Pulmonary artery endothelial cell (primary cell): ENCODE results near the gene XPNPEP2. TPM values are rescaled to one million over a fixed set of nuclear protein-coding genes. Genes with fewer than 3 reads are reported as not detected.
A peak's percentile ranks its signal among the peaks of the same experiment; 100 is the strongest.
"Not testable (repeated sequence)": the region's sequence is repeated elsewhere in the genome, so short reads cannot be mapped to it uniquely, and the experiment has no call there.

ENCODE experiments used
- DNase-seq: peaks from one replicate; pipeline ENCODE4 v3.0.0-alpha.2; 2011; ENCODE audit warnings: low read depth, low spot score
- total RNA-seq: library from RNA; depleted of rRNA; stranded (reverse); fragments of >200 nt; gene quantifications from 2 replicates; pipeline ENCODE4 v1.2.3, GENCODE V29; 2014

The XPNPEP2 gene
- total RNA-seq, 1 donor from 2014 or later = not detected

DNA sequence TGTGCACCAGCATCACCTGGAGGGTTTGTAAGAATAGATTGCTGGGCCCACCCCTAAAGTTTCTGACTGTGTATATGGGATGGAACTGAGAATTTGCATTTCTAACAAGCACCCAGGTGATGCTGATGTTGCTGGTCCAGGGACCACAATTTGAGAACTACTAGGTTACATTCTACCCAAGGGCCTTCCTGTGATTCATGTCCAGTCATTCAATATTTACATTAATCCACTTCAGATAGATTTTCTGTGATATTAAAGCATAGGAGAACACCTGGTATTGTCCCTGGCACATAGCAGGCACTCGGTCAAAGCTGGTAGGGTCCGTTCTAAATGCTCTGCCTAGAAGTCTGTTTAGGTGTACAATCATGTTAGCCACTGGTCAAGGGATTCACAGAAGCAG is 19.5 kb upstream of the XPNPEP2 start:
- no peak for DNase-seq

DNA sequence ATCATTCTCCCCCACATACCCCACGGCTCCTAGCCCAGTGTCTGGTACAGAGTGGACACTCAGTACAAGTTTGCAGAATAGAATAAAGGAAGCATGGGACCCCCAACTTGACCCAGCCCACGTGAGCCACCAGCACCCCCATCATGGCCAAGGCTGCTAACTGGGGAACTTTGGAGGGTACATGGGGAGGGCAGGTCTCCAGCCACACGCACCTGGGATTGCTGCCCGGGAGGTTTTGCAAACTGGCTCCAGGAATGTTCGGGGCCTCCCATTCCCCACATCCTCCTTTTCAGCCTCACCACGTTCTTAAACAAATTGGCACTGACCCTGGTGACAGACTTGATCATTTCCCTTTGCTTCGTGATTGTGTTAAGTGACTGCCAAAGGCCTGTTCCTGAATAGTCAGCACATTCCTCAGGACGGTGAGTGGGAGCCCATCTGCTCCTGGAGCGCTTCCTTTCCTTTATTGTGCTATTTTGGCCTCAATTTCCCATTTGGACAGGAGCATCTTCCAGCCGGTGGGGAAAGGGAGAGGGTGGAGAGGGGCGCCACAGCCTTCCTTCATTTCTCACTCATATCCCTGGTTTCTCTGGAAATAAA is 18.7 kb upstream of the XPNPEP2 start:
- peak; percentile 66 for DNase-seq

DNA sequence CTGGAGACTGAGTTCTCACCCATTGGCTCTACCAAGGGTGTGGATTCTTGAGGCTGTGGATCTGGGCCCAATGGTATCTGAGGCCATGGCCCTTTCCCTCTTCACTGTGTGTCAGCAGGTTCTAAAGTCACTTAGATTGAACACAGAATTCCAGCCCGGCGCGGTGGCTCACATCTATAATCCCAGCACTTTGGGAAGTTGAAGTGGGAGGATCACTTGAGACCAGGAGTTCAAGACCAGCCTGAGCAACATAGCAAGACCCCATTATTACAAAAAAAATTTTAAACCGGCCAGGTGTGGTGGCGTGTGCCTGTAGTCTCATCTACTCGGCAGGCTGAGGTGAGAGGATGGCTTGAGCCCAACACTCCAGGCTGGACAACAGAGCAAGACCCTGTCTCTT is 18.0 kb upstream of the XPNPEP2 start:
- no peak for DNase-seq

DNA sequence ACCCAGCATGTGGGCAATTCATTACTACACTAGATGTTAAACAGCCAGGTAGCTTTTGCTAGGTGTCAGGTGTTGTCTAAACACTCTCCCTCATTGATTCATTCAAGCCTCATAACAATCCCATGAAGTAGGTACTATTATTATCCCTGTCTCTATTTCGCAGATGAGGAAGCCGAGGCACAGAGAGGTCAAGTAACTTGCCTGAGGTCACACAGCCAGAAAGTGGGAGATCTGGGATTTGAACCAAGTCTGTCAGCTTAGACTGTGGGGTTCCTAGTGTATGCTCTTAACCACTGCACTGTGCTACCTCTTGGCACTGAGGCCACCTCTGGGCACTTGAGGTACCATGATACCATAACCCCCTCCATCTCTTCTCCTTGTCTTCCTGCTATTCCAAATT is 17.4 kb upstream of the XPNPEP2 start:
- no peak for DNase-seq

DNA sequence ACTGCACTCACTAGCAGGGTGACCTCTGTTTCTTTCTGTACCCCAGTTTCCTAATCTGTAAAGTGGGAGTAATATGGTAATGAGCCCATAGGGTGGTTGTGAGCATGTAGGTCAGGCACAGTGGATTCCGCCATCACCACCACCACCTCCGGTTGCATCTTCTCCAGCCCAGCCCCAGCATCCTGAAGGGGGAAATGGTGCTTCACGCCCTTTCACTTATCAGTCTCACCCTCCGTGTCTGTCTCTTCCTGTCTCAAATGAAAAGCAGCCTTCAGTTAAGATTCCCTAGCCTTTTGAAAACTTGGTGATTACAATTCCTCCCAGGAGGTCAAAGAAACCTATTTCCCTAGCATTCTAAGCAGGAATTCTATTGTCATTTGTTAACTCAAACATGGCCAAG is 16.9 kb upstream of the XPNPEP2 start:
- DNase-seq = no peak

DNA sequence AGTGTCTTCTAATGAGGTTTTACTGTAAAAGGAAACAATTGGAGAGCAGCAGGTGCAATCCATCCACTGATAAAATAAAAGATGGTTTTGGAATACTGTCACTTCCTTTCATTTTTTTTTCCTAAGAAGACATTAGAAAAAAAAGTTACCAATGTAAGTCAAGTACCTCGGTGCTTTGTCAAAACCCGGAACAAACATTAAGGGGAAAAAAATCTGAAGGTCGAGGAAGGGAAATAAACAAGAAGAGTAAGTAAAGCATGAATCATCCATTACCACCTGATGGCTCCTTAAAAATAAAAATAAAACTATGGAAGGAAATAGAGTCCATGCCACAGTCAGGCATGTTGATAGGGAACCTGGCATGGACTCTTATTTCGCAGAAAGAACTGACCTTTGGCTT is 15.3 kb upstream of the XPNPEP2 start:
- no peak for DNase-seq

DNA sequence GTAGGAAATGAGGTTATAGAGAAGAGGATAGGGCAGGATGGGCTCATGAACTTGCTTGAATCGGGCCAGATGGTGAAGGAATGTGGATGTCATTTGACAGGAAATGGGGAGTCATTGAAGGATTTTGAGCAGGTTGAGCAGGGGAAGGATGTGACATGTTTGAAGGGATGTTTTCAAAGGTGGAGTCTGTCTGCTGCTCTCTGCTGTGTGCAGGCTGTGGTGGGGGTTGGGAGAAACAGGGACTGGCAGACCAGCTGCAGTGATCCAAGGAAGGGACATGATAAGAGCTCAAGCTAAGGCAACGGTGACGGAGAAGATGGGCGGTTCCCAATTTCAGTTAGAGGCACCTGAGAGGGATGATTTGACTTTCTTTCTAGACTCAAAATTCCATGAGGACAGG is 14.0 kb upstream of the XPNPEP2 start:
- DNase-seq = no peak

DNA sequence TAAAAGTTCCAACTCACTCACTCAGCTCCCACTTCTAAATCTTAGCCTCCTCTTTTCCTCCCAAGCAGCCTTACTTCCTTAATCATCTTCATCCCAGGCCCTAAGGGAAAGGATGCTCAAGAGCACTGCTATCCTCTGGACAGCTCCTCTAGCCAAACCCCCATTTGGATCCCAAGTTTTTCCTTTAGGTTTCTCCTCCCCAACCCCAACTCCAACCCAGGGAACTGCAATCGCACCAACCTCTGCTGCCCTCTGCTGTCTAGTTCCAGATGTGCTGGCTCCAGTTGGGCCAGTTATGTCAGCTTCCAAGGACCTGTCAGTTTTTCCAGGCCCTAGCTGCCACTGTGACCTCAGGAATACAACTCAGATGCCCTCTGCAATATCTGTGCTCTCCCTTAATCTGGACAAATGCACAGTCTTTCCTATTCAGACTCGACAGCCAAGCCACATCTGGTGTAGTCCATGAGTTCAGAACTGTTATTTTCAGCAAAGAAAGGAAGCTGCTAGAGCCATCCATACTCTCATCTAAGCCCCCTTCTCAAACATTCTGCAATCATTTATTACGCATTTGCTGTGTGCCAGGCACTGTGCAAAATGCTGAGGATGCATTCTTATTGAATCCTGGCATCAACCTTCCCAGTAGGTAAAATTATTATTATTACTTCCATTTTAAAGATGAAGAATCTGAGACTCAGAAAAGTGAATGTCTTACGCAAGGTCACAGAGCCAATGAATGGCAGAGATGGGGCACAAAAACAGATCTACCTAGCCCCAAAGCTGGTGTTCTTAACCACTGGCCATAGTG is 12.3 kb upstream of the XPNPEP2 start:
- peak; percentile 47 for DNase-seq

DNA sequence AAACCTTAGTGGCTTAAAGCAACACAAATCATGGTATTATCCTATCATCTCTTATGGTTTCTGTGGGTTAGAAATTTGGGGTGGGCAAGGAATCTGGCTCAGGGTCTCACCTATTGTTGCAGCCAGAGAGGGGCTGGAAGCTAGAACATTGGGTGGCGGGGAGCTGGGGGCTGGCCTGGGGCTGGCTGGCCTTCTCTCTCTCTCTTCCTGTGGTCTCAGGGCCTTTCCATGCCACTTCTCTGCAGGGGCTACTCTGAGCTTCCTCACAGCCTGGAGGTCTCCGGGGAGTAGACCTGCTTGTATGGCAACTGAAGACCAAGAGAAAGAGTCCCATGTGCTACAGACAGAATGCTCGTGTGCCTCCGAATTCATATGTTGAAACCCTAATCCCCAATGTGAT is 10.7 kb upstream of the XPNPEP2 start:
- DNase-seq = no peak

DNA sequence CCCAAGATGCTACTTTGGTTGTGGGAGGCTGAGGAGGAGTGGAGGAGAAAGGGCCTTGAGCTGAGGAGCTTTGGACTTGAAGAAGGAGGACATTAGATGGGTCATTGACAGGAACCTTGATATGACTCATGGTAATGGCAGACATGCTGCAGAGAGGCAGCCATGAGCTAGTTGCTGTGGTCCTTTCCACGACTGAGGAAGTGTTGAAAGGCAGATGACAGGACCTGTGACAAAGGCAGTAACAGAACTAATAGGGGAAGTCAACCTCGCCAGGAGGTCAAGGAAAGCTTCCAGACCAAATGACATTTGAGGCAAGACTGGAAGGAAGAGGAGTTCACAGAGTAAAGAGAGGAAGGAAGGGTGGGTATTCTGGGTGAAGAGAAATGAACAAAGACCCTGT is 7.6 kb upstream of the XPNPEP2 start:
- DNase-seq = no peak

DNA sequence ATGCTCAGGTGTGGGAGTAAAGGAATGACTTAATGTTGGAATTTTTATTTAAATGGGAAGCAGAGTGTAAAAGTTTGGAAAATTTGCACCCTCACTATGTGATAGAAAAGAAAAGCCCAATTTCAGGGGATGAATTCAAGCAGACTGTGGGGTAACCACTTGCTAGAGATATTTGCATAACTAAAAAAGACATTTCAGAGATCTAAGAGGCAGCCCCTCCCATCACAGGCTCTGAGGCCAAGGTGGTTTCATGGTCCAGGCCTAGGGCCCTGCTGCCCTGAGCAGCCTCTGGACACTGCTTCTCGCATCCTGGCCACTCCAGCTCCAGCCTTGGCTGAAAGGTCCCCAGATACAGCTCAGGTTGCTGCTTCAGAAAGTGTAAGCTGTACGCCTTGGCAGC is 5.9 kb upstream of the XPNPEP2 start:
- DNase-seq = no peak

DNA sequence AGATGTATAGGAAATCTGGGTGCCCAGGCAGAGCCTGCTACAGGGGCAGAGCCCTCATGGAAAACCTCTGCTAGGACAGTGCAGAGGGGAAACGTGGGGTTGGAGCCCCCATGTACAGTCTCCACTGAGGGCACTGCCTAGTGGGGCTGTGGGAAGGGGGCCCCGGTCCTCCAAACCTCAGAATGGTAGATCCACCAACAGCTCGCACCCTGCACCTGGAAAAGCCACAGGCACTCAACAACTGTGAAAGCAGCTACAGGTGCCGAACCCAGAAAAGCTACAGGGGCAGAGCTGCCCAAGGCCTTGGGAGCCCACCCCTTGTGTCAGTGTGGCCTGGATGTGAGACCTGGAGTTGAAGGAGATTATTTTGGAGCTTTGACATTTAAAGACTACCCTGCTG is 5.4 kb upstream of the XPNPEP2 start:
- no peak for DNase-seq

DNA sequence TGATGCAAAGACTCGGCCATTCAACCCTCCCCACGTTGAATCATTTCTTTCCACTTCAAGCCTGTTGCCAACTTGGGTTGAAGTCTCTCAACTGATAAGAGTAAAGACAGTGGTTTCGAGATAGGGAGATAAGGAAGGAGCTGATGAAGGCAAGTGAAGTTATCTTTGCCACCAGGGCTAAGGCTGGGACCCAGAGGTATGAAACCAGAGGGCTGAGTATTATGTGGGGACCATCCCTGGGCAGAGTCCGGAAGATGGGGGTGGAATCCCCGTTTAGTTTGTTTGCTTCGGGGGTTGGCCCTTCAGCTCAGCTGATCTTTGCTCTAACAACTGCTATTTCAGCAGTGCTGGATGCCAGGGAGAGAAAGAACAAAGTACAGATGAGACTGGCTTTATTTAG is 2.3 kb upstream of the XPNPEP2 start:
- DNase-seq = no peak

DNA sequence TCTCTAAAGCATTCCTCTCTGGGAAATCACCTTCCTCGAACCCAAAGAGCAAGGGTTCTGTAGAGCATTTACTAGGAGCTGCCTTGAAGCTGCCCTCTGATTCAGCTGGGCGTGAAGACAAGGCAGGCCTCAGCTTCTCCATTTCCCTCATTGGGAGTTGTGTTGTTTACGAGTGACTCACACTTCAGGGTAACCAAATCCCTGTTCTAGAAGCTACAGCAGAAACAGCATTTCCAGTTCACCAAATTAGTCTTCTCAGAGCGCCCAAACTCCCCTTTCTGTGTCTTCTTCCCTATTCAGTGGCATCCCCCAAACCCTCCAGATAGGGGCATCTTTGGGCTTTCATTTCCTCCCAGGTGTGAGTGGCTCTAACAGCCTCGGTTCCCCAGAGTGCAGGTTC is 863 bp upstream of the XPNPEP2 start:
- DNase-seq = no peak

DNA sequence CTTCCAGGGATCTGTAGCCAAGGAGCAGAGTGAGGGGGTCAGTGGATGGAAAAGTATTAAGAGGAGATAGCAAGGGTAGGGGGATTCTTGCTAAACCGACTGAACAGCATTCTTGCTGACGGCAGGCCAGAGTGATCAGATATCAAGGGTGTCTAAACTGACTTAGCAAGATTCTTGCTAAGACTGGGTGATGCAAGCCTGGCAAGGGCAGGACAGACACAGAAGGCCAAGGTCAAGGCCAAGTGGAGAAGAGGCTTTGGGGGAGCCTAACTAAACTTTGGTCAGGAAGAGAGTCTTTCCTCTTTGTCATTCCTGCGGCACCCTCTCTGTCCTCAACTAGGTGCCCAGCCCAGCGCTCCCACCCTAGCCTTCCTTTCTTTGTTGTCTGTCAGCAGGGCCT is 799 bp downstream of the XPNPEP2 start:
- no peak for DNase-seq

DNA sequence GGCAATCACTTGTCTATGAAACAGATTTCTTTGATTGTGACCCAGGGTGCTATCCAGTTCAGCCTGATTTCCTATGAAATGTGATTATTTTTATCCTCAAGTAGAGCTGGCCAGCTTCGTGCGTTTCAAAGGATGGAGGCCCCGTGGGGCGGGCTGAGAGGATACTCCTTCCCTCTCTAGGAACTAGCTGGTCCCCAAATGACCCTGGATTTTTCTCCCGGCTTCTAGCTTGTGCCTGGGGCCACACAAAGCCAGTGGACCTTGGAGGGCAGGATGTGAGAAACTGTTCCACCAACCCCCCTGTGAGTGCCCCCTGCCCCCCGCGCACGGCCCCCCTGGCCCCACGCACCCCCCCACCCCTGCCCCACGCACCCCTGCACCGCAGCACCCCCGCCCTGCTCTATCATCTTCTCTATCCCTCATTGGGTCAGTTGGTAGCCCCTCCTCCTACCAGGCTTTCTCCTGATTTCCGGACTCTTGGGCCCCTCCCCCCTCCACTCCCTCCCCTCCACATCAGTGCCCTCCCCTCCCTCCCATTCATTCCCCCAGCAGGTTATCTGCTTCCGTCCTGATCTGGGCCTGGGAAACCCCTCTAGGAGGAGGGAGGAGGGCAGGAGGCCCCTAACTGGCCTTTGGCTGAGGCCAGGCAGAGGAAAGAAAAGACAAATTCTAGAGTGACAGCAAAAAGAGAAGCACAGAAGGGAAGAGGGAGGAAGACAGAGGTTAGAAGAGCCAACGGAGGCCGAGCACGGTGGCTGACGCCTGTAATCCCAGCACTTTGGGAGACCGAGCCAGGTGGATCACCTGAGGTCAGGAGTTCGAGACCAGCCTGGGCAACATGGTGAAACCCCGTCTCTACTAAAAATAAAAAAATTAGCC is 3.3 kb downstream of the XPNPEP2 start:
- DNase-seq = no peak

DNA sequence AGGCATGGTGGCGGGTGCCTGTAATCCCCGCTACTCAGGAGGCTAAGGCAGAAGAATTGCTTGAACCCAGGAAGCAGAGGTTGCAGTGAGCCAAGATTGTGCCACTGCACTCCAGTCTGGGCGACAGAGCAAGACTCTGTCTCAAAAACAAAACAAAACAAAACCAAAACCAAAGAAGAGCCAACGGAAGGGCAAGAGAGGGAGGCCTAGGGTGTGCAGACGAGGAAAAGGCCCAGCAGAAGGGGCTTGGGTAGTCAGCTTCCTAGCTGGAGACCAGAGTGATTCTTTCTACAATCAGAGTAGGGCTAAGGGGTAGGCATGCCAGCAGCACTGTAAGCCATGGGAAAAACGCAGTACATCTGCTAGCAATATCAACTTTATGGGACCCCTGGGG is 4.0 kb downstream of the XPNPEP2 start:
- not testable (repeated sequence) for DNase-seq

DNA sequence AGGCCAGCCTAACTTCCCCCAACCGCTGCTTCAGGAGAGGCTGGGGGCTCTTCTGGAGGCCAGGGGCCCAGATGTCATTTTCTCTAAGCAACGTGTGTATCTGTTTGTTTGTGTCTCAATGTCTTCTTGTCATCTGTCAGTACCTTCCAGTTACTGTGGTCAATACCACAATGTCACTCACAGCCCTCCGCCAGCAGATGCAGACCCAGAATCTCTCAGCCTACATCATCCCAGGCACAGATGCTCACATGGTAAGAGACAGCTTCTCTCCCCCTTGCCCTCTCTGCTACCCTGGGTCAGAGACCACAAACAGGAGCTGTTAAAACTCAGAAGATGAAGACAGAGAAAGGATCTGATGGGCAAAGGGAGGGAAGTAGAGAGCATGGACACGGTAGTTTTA is 5.0 kb downstream of the XPNPEP2 start:
- no peak for DNase-seq

DNA sequence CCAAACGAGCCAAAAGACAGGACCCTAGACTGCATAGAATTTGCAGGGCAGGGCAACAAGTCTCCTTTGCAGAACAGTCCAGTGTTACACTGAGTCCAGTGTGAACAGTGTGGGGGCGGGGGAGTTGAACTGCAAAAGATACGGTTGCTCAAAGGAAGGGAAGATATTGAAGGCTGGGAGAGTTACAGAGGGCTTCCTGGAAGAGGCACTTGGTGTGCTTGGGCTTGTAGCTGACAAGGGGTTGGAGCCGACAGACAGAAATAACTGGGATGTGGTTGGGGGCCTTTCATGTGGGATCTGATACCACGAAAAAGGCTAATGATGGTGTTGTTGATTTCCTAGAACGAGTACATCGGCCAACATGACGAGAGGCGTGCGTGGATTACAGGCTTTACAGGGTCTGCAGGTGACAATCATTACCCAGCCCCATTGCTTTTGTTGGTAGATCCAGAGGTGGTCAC is 6.1 kb downstream of the XPNPEP2 start:
- DNase-seq = no peak

DNA sequence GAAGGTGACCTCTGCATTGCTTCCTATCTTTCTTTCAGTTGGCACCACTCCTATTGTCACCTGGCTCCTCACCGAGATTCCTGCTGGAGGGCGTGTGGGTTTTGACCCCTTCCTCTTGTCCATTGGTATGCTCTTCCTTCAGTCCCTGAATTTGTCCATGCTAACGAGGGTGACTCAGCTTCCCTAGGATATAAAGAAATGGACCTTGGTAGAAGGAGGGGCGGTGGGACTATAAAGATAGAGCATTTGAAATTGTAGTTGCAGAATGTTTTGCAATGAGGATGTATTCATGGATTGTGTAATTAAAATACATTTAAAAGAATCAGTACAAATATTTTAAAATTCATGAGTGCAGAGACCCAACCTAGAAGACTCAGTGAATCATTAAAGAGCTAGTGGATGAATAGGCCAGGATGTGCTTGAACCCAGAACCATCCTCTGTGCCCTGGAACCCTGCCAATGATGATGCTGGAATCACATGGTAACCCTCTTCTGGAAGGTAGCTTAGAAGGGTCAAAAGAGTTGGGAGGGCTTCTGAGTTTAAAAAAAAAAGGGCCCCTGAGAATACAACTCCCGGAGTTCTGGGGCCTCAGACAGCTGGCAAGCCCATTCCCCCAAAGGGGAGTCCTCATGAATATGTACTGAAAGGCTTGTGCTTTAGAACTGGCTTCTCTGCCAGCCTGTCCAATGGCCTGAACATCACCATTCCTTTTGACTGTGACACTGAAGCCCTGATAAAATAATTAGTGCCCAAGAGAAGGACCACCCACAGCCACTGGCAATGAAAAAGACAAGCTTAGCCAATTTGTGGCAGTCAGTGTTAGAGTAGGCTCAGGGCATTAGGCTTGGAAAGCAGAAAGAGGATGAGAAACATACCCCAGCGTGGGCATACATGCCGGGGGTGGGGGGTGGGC is 8.0 kb downstream of the XPNPEP2 start:
- DNase-seq = no peak

DNA sequence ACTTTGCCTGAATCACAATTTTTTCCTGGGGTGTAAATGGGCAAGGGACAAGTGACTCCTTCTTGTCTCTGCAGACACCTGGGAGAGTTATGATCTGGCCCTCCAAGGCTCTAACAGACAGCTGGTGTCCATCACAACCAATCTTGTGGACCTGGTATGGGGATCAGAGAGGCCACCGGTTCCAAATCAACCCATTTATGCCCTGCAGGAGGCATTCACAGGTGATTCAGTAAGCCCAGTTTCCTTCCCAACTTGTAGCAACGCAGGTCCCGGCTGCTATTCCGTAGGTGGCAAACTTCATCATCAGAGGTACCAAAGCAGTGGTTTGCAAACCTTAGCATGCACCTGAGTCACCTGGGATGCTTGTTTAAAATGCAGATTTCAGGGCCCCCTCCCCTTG is 8.8 kb downstream of the XPNPEP2 start:
- DNase-seq = no peak
